HG03558 (cell line): ENCODE measurements around the gene GRHL3.

Experiments used
- ATAC-seq: cut with Tn5 transposase; IDR thresholded peaks from one replicate; pipeline ENCODE4 v1.9.1; 2021; ENCODE audit warnings: moderate number of reproducible peaks; ENCODE audit not compliant: unreplicated experiment; ENCODE audit errors: extremely low read depth

GRHL3 gene

GRCh38 chr1:24316645-24317044 is 2.5 kb upstream of the GRHL3 start:
- no peak for ATAC-seq

- no peak for ATAC-seq
Observed at GRCh38 chr1:24317081-24317480, 2.1 kb upstream of the GRHL3 start.

GRCh38 chr1:24317956-24318614 is 1.1 kb upstream of the GRHL3 start:
- no peak for ATAC-seq

- ATAC-seq: no peak
Observed at GRCh38 chr1:24318615-24319311, 394 bp upstream of the GRHL3 start.

- ATAC-seq: no peak
Observed at GRCh38 chr1:24319962-24320361, 805 bp downstream of the GRHL3 start.

- ATAC-seq: no peak
Observed at GRCh38 chr1:24321126-24321525, 2.0 kb downstream of the GRHL3 start.

- ATAC-seq: no peak
Observed at GRCh38 chr1:24321697-24322469, 2.7 kb downstream of the GRHL3 start.

GRCh38 chr1:24322470-24323177 is 3.5 kb downstream of the GRHL3 start:
- ATAC-seq: no peak

- no peak for ATAC-seq
Observed at GRCh38 chr1:24323281-24323680, 4.1 kb downstream of the GRHL3 start.

- no peak for ATAC-seq
Observed at GRCh38 chr1:24324903-24325302, 5.7 kb downstream of the GRHL3 start.

- ATAC-seq: no peak
Observed at GRCh38 chr1:24325587-24326449, 6.7 kb downstream of the GRHL3 start.

GRCh38 chr1:24327486-24327885 is 8.3 kb downstream of the GRHL3 start:
- ATAC-seq: no peak

- ATAC-seq: no peak
Observed at GRCh38 chr1:24327891-24328290, 8.7 kb downstream of the GRHL3 start.

GRCh38 chr1:24329331-24329730 is 10.2 kb downstream of the GRHL3 start:
- no peak for ATAC-seq

- no peak for ATAC-seq
Observed at GRCh38 chr1:24329797-24330543, 10.8 kb downstream of the GRHL3 start.

GRCh38 chr1:24331961-24332673 is 13.0 kb downstream of the GRHL3 start:
- ATAC-seq: no peak

- no peak for ATAC-seq
Observed at GRCh38 chr1:24336075-24336474, 16.9 kb downstream of the GRHL3 start.

GRCh38 chr1:24337455-24337854 is 18.3 kb downstream of the GRHL3 start:
- no peak for ATAC-seq
